CD4-positive, alpha-beta memory T cell (primary cell): ENCODE data around the gene C11orf58. TPM values are rescaled to one million over a fixed set of nuclear protein-coding genes. Genes with fewer than 3 reads are reported as not detected.

ENCODE experiments used
- CTCF ChIA-PET: fragments of 350-600 bp; sonication (Branson Sonifier 250); formaldehyde crosslinking; loops from one replicate; lab custom pipeline; 2021; ENCODE audit warnings: inconsistent platforms; ENCODE audit not compliant: partially characterized antibody; lab: Charles Lee
- POLR2A ChIA-PET: fragments of 350-600 bp; sonication (Branson Sonifier 250); formaldehyde crosslinking; loops from one replicate; lab custom pipeline; 2021; ENCODE audit not compliant: partially characterized antibody; lab: Charles Lee
- DNase-seq, 5 donors: peaks; one replicate each; pipeline versions ENCODE4 v3.0.0 to v3.0.0-alpha.2; 2020 to 2022; ENCODE audit warnings: mixed read lengths in 1 of 5
- H3K27ac ChIP-seq: one replicate; pipeline ENCODE4 v1.7.0; 2013; ENCODE audit warnings: low read depth, low read length
- H3K27me3 ChIP-seq: 2 replicates; pipeline ENCODE4 v1.7.0; 2013; ENCODE audit warnings: mild to moderate bottlenecking, low read length, moderate library complexity; ENCODE audit not compliant: insufficient read depth
- H3K36me3 ChIP-seq: 2 replicates; pipeline ENCODE4 v1.7.0; 2013; ENCODE audit warnings: mild to moderate bottlenecking, low read length, moderate library complexity; ENCODE audit not compliant: insufficient read depth
- H3K4me1 ChIP-seq: 2 replicates; pipeline ENCODE4 v1.7.0; 2013; ENCODE audit warnings: mild to moderate bottlenecking, low read length, moderate library complexity; ENCODE audit not compliant: insufficient read depth
- H3K4me3 ChIP-seq, 2 donors: one replicate each; pipeline ENCODE4 v1.7.0; 2013; ENCODE audit warnings: low read length in 2 of 2, mild to moderate bottlenecking in 1 of 2
- H3K9me3 ChIP-seq, 2 donors: one replicate each; pipeline ENCODE4 v1.7.0; 2013; ENCODE audit warnings: low read length in 2 of 2, control low read depth in 1 of 2; ENCODE audit not compliant: control insufficient read depth in 1 of 2
- H3K27ac Mint-ChIP-seq, 7 donors: one replicate each; pipeline ENCODE4 v1.8.0; 2020 to 2021; ENCODE audit warnings: mixed read lengths in 7 of 7, mild to moderate bottlenecking in 6 of 7, inconsistent platforms in 3 of 7, moderate library complexity in 3 of 7
- H3K27me3 Mint-ChIP-seq, 2 donors: one replicate each; pipeline ENCODE4 v1.8.0; 2020 to 2021; ENCODE audit warnings: mixed read lengths in 2 of 2
- H3K36me3 Mint-ChIP-seq, 2 donors: one replicate each; pipeline ENCODE4 v1.8.0; 2020 to 2021; ENCODE audit warnings: mixed read lengths in 2 of 2, inconsistent platforms in 1 of 2, mild to moderate bottlenecking in 1 of 2
- H3K4me1 Mint-ChIP-seq, 4 donors: one replicate each; pipeline ENCODE4 v1.8.0; 2020 to 2021; ENCODE audit warnings: mixed read lengths in 4 of 4, mild to moderate bottlenecking in 1 of 4
- H3K4me3 Mint-ChIP-seq, 8 donors: one replicate each; pipeline ENCODE4 v1.8.0; 2020 to 2021; ENCODE audit warnings: mixed read lengths in 8 of 8, mild to moderate bottlenecking in 7 of 8, moderate library complexity in 6 of 8, inconsistent platforms in 3 of 8
- H3K9me3 Mint-ChIP-seq, 8 donors: one replicate each; pipeline ENCODE4 v1.8.0; 2020 to 2021; ENCODE audit warnings: mixed read lengths in 8 of 8, mild to moderate bottlenecking in 5 of 8, inconsistent platforms in 3 of 8, moderate library complexity in 1 of 8
- intact Hi-C: fragments of 100-400 bp; cut with micrococcal nuclease; formaldehyde crosslinking; loops from one replicate; pipeline ENCODE4 v1.15.1; 2023
- polyA plus RNA-seq, 2 donors: library from polyadenylated mRNA; unstranded; fragments of 300-500 nt; fragmentation: Illumina TruSeq; gene quantifications; one replicate each; pipeline ENCODE4 v1.2.3, GENCODE V29; 2021
- total RNA-seq, 2 experiments: library from RNA; stranded (reverse); gene quantifications; one replicate each; pipeline ENCODE4 v1.2.3, GENCODE V29; 2021

Gene C11orf58
- total and polyA plus RNA-seq, 4 experiments from 2014 or later: 145 to 221 (median 158) TPM

DNA sequence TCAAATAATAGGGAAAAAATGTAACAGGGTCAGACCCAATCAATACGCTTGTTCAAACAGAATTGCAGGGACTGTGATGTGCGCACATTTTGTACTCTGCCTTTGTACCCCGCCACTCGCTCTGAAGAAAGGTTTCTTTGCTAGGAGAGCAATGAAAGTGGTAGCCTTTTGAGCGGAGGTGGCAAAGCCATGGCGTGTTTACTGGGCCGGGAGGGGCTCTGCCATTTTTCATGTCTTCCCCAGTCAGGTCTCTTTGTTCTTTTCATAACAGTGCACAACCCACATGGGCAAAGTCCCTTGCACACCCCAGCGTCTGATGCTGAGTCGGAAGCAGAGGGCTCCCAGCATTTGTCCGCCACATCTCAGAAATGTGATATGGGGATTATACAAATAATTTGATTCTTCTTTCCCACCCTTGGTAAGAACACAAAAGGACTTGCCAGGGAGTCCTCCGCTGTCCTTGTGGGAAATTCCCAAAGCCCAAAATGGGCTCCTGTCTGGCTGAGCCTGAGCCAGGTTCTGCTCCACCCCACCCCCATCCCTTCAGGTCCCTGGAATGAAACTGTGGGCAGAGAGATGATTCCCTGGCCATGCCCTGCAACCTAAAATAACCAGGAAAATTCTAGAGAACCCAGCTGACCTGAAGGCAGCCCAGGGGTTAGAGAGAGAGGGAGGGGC lies 36.6 kb downstream of the C11orf58 start:
- Histone ChIP-seq H3K27me3 (no peaks in the 10 kb centered on the region), H3K4me3 (no peak overlapping the region), H3K27ac (no peak overlapping the region), H3K4me1 (no peaks in the 10 kb centered on the region), H3K36me3 (no peaks in the 10 kb centered on the region), H3K9me3 (no peaks in the 10 kb centered on the region)
- Mint-ChIP-seq H3K36me3 (peaks cover 0 to 4% of the 10 kb centered on the region in 2 donors), H3K4me1 (no peaks in the 10 kb centered on the region), H3K4me3 (no peak overlapping the region), H3K27me3 (no peaks in the 10 kb centered on the region), H3K27ac (no peak overlapping the region), H3K9me3 (no peaks in the 10 kb centered on the region)
- intact Hi-C loops: no loop called here
- POLR2A ChIA-PET: no interaction called here
- CTCF ChIA-PET: interaction anchor here (0.6 to 2.7 kb wide), 4 partner anchors 10 to 285 kb away, joined by 3 to 16 read pairs (median 6); no protein-coding TSS in a partner anchor
- DNase-seq: no peak

DNA sequence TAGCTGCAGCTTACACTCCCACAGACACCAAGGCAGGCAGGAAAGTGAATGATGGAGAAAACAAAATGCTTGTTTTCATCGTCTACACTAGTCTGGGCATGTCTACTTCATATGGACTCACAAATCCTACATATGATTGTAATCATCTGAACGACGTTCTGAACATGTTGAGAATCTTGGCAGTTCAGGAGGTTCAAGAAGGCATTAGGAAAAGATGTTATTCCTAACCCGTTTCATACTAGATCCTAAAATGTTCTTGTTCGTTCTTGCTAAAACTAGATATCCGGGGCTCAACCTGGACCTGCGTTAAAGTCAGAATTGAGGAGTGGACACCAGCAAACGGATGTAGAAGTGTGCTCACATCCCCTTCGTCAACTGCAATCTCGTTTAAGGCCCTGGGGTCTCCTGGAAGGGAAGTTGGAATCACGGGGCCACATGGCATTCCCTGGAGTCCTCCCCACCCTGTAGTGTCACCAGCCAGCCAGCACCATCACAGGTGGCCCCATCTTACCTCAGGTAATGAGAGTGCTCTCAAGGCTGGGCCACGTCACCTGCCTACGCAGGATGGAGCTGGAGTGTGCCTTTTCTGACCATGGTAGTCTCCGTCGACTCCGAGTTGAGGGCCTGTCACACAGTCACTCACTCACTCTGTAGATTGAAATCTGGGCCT lies 37.3 kb downstream of the C11orf58 start:
- intact Hi-C loops: no loop called here

GRCh38 chr11:16776711-16777612 lies 38.5 kb downstream of the C11orf58 start:
- H3K27ac ChIP-seq: no peak overlapping the region
- Mint-ChIP-seq H3K27me3 (no peaks in the 10 kb centered on the region), H3K36me3 (peaks cover 0 to 4% of the 10 kb centered on the region in 2 donors), H3K4me3 (no peak overlapping the region), H3K27ac (no peak overlapping the region), H3K9me3 (no peaks in the 10 kb centered on the region), H3K4me1 (no peaks in the 10 kb centered on the region)
- H3K4me3 ChIP-seq: no peak overlapping the region
- POLR2A ChIA-PET: no interaction called here
- H3K36me3 ChIP-seq: no peaks in the 10 kb centered on the region
- intact Hi-C loops: no loop called here
- CTCF ChIA-PET: interaction anchor here (1.0 to 1.5 kb wide), 2 partner anchors 9 to 11 kb away, joined by 3 to 6 read pairs; no protein-coding TSS in a partner anchor
- no peaks in the 10 kb centered on the region for H3K4me1 ChIP-seq
- H3K9me3 ChIP-seq: no peaks in the 10 kb centered on the region
- DNase-seq: no peak
- H3K27me3 ChIP-seq: no peaks in the 10 kb centered on the region

More for the DNA sequence above, 37.3 kb downstream of the C11orf58 start:
- no peak overlapping the region for H3K27ac ChIP-seq
- no peak for DNase-seq
- peak overlapping the region in 1 of 7 donors; percentile 25 for H3K27ac Mint-ChIP-seq
- no peaks in the 10 kb centered on the region for H3K36me3 ChIP-seq
- H3K9me3 ChIP-seq: no peaks in the 10 kb centered on the region
- H3K4me1 Mint-ChIP-seq: no peaks in the 10 kb centered on the region
- no peaks in the 10 kb centered on the region for H3K4me1 ChIP-seq
- ChIA-PET POLR2A (no interaction called here), CTCF (interaction anchor here (1.5 to 2.7 kb wide), 2 partner anchors 9 to 10 kb away, joined by 6 to 16 read pairs; no protein-coding TSS in a partner anchor)
- no peaks in the 10 kb centered on the region for H3K27me3 Mint-ChIP-seq
- no peaks in the 10 kb centered on the region for H3K9me3 Mint-ChIP-seq
- H3K36me3 Mint-ChIP-seq: peaks cover 0 to 4% of the 10 kb centered on the region in 2 donors
- no peak overlapping the region for H3K4me3 ChIP-seq
- H3K27me3 ChIP-seq: no peaks in the 10 kb centered on the region
- H3K4me3 Mint-ChIP-seq: no peak overlapping the region

- Mint-ChIP-seq H3K27me3 (no peaks in the 10 kb centered on the region), H3K27ac (no peak overlapping the region), H3K36me3 (peaks cover 0 to 4% of the 10 kb centered on the region in 2 donors), H3K9me3 (no peaks in the 10 kb centered on the region), H3K4me1 (no peaks in the 10 kb centered on the region), H3K4me3 (no peak overlapping the region)
- no peaks in the 10 kb centered on the region for H3K9me3 ChIP-seq
- no peak overlapping the region for H3K27ac ChIP-seq
- CTCF ChIA-PET: interaction anchor here (1.5 to 1.6 kb wide), 2 partner anchors 8 to 10 kb away, joined by 6 read pairs; no protein-coding TSS in a partner anchor
- H3K36me3 ChIP-seq: no peaks in the 10 kb centered on the region
- POLR2A ChIA-PET: no interaction called here
- no peak overlapping the region for H3K4me3 ChIP-seq
- intact Hi-C loops: no loop called here
- H3K4me1 ChIP-seq: no peaks in the 10 kb centered on the region
- no peak for DNase-seq
- no peaks in the 10 kb centered on the region for H3K27me3 ChIP-seq
Measured at GRCh38 chr11:16777613-16777975, 39.1 kb downstream of the C11orf58 start.

GRCh38 chr11:16778286-16778685 lies 39.8 kb downstream of the C11orf58 start:
- Mint-ChIP-seq H3K27me3 (no peaks in the 10 kb centered on the region), H3K4me3 (no peak overlapping the region), H3K36me3 (peaks cover 0 to 4% of the 10 kb centered on the region in 2 donors), H3K27ac (no peak overlapping the region), H3K4me1 (no peaks in the 10 kb centered on the region), H3K9me3 (no peaks in the 10 kb centered on the region)
- ChIA-PET POLR2A (no interaction called here), CTCF (interaction anchor here (1.6 kb wide), 1 partner anchor 9 kb away, joined by 6 read pairs; no protein-coding TSS in a partner anchor)
- no peak overlapping the region for H3K27ac ChIP-seq
- H3K4me1 ChIP-seq: no peaks in the 10 kb centered on the region
- H3K27me3 ChIP-seq: no peaks in the 10 kb centered on the region
- DNase-seq: no peak
- no peak overlapping the region for H3K4me3 ChIP-seq
- H3K9me3 ChIP-seq: no peaks in the 10 kb centered on the region
- no peaks in the 10 kb centered on the region for H3K36me3 ChIP-seq
- intact Hi-C loops: no loop called here

- intact Hi-C loops: no loop called here
- DNase-seq: no peak
- Histone ChIP-seq H3K36me3 (no peaks in the 10 kb centered on the region), H3K4me1 (no peaks in the 10 kb centered on the region), H3K9me3 (no peaks in the 10 kb centered on the region), H3K4me3 (no peak overlapping the region), H3K27me3 (no peaks in the 10 kb centered on the region), H3K27ac (no peak overlapping the region)
- H3K4me3 Mint-ChIP-seq: no peak overlapping the region
- no peaks in the 10 kb centered on the region for H3K9me3 Mint-ChIP-seq
- ChIA-PET POLR2A (no interaction called here), CTCF (interaction anchor here (1.6 kb wide), 1 partner anchor 9 kb away, joined by 6 read pairs; no protein-coding TSS in a partner anchor)
- H3K27me3 Mint-ChIP-seq: no peaks in the 10 kb centered on the region
- H3K4me1 Mint-ChIP-seq: no peaks in the 10 kb centered on the region
- H3K27ac Mint-ChIP-seq: no peak overlapping the region
- peaks cover 0 to 4% of the 10 kb centered on the region in 2 donors for H3K36me3 Mint-ChIP-seq
Measured at GRCh38 chr11:16778876-16779275, 40.4 kb downstream of the C11orf58 start.
